ENCODE data around the gene DTD1.
A peak's percentile ranks its signal among the peaks of the same experiment; 100 is the strongest.

The DTD1 gene

GRCh38 chr20:18676396-18676795 is 88.5 kb downstream of the DTD1 start:
- no peak for DNase-seq (ENCODE audit: low read depth, low spot score)
- in situ Hi-C loops (cut with HindIII; ENCODE audit: low sequenced_read_pairs): no loop called here
- TF ChIP-seq CTCF (IDR thresholded peaks at IDR 0.05; ENCODE audit: low read depth, low read length): no peak
- no peak overlapping the region for H3K4me3 ChIP-seq (ENCODE audit: low read depth, low read length)

DNA sequence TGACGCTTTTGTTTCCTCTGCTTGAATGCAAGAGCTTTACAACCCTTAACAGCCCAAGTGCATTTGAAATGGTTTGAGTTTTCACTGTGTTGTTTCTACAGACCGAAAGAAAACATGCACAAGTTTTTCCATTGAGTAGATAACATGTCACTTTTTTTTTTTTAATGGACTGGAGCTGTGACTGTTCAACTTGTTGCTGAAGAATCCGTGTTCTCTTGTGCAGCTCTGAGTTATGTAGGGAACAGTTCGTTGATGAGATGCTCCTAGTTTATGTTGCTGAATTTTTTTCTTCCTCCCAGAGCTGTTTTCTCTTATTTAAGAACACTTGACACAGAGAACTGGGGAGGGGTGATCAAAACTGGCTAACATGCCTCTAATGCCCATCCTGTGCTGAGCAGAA is 89.3 kb downstream of the DTD1 start:
- in situ Hi-C loops (cut with HindIII; ENCODE audit: low sequenced_read_pairs): no loop called here
- DNase-seq (ENCODE audit: low read depth, low spot score): no peak
- TF ChIP-seq CTCF (IDR thresholded peaks at IDR 0.05; ENCODE audit: low read depth, low read length): no peak
- H3K4me3 ChIP-seq (ENCODE audit: low read depth, low read length): no peak overlapping the region

DNA sequence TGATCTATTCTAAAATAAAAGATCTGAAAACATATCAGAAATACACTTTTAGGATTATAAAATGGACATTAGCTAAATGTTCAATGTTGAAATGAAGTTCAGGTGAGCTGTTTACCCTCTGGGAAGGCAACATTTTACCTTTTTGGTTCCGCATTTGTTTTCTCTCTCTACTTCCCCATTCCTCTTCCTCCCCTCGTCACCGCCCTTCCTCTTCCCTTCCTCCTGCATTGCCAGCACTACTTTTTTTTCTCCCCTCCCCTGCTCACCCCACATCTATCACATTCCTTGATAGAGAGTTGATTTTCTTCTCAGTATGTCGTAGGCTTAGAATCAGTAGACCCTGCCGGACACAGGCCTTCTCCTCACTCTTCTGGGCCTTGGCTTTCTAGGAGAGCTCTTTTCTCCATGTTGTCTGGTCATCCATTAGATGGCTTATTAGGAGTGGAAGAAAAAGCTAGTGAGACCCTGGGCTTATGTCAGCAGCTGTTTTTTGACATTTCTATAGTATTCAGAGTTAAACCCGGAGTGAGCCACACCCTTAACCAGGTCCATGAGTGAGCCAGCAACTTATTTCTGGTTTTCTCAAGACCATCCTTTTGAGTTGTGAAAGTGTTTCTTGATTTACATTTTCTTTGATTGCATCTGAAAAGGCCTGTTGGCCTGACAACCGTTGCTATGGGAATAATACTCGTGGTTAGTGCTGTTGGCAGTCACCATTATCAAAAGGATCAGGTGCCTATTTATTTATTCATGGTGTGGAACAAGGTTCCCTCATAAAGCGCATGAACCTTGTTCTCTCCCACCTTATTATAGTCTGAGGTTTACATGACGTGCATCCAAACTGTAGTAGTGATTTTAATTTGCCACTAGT is 90.9 kb downstream of the DTD1 start:
- in situ Hi-C loops (cut with HindIII; ENCODE audit: low sequenced_read_pairs): no loop called here
- H3K4me3 ChIP-seq (ENCODE audit: low read depth, low read length): no peak overlapping the region
- no peak for TF ChIP-seq CTCF (IDR thresholded peaks at IDR 0.05; ENCODE audit: low read depth, low read length)
- peak; percentile 43 for DNase-seq (ENCODE audit: low read depth, low spot score)

DNA sequence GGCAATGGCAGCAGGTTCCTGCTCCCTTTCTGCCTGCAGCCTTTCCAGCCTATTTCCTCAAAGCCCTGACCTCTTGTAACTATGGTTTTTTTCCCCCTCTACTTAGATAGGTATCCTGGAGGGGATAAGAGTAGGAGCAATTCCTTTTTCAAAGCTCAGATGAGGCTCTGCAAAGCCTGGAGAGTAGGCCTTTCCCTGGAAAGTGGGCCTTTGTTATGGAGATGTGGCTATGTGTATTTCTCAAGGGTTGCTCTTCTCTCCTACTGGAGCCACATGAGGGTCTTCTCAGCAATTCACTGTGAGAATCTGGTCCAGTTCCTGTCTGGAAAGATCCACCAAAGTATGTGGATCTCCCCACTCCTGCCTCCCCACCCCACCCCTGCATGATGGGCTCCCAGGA is 96.0 kb downstream of the DTD1 start:
- DNase-seq (ENCODE audit: low read depth, low spot score): no peak
- in situ Hi-C loops (cut with HindIII; ENCODE audit: low sequenced_read_pairs): no loop called here
- no peak overlapping the region for H3K4me3 ChIP-seq (ENCODE audit: low read depth, low read length)
- no peak for TF ChIP-seq CTCF (IDR thresholded peaks at IDR 0.05; ENCODE audit: low read depth, low read length)

DNA sequence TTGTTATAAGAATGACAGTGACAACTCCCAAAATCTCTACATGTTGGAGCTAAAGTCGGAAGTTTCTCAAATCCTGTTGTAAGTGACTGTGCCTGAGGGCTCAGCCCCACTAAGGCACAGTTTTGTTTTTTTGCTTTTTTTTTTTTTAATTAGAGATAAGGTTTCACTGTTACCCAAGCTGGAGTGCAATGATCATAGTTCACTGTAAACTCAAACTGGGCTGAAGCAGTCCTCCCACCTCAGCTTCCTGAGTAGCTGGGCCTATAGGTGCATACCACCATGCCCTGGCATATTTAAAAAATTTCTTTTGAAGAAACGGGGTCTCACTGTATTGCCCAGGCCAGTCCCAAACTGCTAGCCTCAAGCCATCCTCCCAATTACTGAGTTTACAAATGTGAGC is 96.9 kb downstream of the DTD1 start:
- H3K4me3 ChIP-seq (ENCODE audit: low read depth, low read length): no peak overlapping the region
- in situ Hi-C loops (cut with HindIII; ENCODE audit: low sequenced_read_pairs): no loop called here
- no peak for TF ChIP-seq CTCF (IDR thresholded peaks at IDR 0.05; ENCODE audit: low read depth, low read length)
- no peak for DNase-seq (ENCODE audit: low read depth, low spot score)

GRCh38 chr20:18685406-18685805 is 97.6 kb downstream of the DTD1 start:
- H3K4me3 ChIP-seq (ENCODE audit: low read depth, low read length): no peak overlapping the region
- TF ChIP-seq CTCF (IDR thresholded peaks at IDR 0.05; ENCODE audit: low read depth, low read length): no peak
- DNase-seq (ENCODE audit: low read depth, low spot score): no peak
- in situ Hi-C loops (cut with HindIII; ENCODE audit: low sequenced_read_pairs): no loop called here
